GM19397 (cell line): Measurements from ENCODE around the gene STK33.
"Not testable (repeated sequence)": the region's sequence is repeated elsewhere in the genome, so short reads cannot be mapped to it uniquely, and the experiment has no call there.

Source experiments
- ATAC-seq: cut with Tn5 transposase; IDR thresholded peaks from one replicate; pipeline ENCODE4 v1.9.1; 2021; ENCODE audit warnings: mild to moderate bottlenecking, moderate library complexity; ENCODE audit not compliant: unreplicated experiment

Gene STK33

GRCh38 chr11:8545698-8546366, 48.2 kb downstream of the STK33 start:
- no peak for ATAC-seq

- no peak for ATAC-seq
These were observed 49.2 kb downstream of the STK33 start for GRCh38 chr11:8544807-8545206.

- ATAC-seq, result no peak
These were observed 50.8 kb downstream of the STK33 start for GRCh38 chr11:8543278-8543677.

- no peak for ATAC-seq
These were observed 52.6 kb downstream of the STK33 start for GRCh38 chr11:8541448-8541847.

- ATAC-seq, result peak; percentile 70
These were observed 60.7 kb downstream of the STK33 start for GRCh38 chr11:8533332-8533731.

GRCh38 chr11:8532475-8532874, 61.6 kb downstream of the STK33 start:
- no peak for ATAC-seq

- no peak for ATAC-seq
These were observed 62.0 kb downstream of the STK33 start for GRCh38 chr11:8531982-8532381.

- no peak for ATAC-seq
These were observed 62.7 kb downstream of the STK33 start for GRCh38 chr11:8531312-8531711.

- no peak for ATAC-seq
These were observed 66.1 kb downstream of the STK33 start for GRCh38 chr11:8527939-8528338.

GRCh38 chr11:8523396-8523795, 70.6 kb downstream of the STK33 start:
- ATAC-seq, result no peak

- ATAC-seq, result no peak
These were observed 81.5 kb downstream of the STK33 start for GRCh38 chr11:8512547-8512946.

- ATAC-seq, result no peak
These were observed 90.1 kb downstream of the STK33 start for GRCh38 chr11:8503910-8504364.

- ATAC-seq, result no peak
These were observed 92.2 kb downstream of the STK33 start for GRCh38 chr11:8501836-8502235.

- ATAC-seq, result no peak
These were observed 105.6 kb downstream of the STK33 start for GRCh38 chr11:8488395-8488794.

- ATAC-seq, result no peak
These were observed 106.8 kb downstream of the STK33 start for GRCh38 chr11:8487261-8487660.

- ATAC-seq, result no peak
These were observed 109.8 kb downstream of the STK33 start for GRCh38 chr11:8484251-8484650.

GRCh38 chr11:8480858-8481257, 113.2 kb downstream of the STK33 start:
- ATAC-seq, result no peak

GRCh38 chr11:8477680-8478079, 116.3 kb downstream of the STK33 start:
- peak; percentile 61 for ATAC-seq

GRCh38 chr11:8477151-8477550, 116.9 kb downstream of the STK33 start:
- ATAC-seq, result no peak

GRCh38 chr11:8467806-8468205, 126.2 kb downstream of the STK33 start:
- not testable (repeated sequence) for ATAC-seq

GRCh38 chr11:8467356-8467755, 126.7 kb downstream of the STK33 start:
- not testable (repeated sequence) for ATAC-seq

GRCh38 chr11:8466884-8467283, 127.1 kb downstream of the STK33 start:
- ATAC-seq, result not testable (repeated sequence)
